HG03064 (cell line): ENCODE results near the gene MBTPS1.
"Not testable (repeated sequence)": the region's sequence is repeated elsewhere in the genome, so short reads cannot be mapped to it uniquely, and the experiment has no call there.

Experiments used
- ATAC-seq: cut with Tn5 transposase; IDR thresholded peaks from one replicate; pipeline ENCODE4 v1.9.1; 2021; ENCODE audit warnings: low read depth; ENCODE audit not compliant: unreplicated experiment

Gene MBTPS1

GRCh38 chr16:84137769-84138357 is 21.1 kb upstream of the MBTPS1 start:
- no peak for ATAC-seq

DNA sequence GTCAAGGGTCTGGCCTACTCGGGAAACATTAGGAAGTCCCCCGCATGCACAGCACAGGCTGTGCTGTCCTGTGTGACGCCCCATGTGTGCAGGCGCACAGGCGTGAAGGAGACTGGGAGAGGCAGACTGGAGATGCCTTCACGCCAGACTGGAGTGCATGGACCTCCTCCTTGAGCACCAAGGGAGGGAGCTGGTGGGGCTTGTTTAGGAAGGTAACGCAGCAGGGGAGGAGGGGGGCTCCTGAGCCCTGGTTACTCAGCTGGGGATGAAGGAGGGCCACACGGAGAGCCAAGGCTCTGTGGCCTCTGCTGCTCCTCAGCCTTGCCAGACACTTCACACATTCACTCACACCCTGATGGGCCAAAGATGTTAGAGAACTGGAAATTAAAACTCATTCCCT is 20.5 kb upstream of the MBTPS1 start:
- no peak for ATAC-seq

DNA sequence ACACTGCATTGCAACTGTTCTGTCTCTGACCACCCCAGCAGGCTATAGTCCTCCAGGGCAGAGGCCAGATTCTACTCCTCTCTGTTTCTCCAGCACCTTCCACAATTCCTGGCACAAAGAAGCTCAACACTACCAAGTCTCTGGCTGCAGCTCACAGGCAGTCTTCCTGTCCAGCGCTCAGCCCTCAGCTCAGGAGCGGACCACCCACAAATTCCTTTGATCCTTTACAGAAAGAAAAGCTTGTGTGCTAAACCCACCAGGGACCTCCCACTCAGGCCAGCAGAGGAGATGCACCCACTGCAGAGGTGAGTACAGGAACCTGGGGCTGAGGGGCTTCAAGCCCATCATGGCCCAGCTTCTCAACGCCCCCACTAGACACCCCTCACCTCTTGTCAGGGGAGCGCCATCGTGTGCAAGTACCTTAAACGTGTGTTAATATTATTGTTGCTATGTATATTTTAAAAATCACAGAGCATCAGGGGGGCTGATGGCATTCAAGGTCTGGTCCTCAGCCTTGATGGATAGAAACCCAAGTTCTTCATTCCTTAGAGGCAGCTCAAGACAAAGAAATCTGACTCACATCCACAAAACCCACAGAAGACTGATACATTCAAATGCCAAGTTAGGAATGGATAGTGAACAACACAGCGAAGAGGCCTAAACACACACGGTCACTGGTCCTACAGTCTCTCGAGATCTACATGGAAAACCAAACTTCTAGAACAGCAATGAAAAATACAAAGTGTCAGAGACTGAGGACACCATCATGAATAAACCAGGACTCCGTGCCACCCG is 19.8 kb upstream of the MBTPS1 start:
- no peak for ATAC-seq

- no peak for ATAC-seq
Measured at GRCh38 chr16:84132527-84133285, 16.0 kb upstream of the MBTPS1 start.

GRCh38 chr16:84131117-84131516 is 14.4 kb upstream of the MBTPS1 start:
- no peak for ATAC-seq

DNA sequence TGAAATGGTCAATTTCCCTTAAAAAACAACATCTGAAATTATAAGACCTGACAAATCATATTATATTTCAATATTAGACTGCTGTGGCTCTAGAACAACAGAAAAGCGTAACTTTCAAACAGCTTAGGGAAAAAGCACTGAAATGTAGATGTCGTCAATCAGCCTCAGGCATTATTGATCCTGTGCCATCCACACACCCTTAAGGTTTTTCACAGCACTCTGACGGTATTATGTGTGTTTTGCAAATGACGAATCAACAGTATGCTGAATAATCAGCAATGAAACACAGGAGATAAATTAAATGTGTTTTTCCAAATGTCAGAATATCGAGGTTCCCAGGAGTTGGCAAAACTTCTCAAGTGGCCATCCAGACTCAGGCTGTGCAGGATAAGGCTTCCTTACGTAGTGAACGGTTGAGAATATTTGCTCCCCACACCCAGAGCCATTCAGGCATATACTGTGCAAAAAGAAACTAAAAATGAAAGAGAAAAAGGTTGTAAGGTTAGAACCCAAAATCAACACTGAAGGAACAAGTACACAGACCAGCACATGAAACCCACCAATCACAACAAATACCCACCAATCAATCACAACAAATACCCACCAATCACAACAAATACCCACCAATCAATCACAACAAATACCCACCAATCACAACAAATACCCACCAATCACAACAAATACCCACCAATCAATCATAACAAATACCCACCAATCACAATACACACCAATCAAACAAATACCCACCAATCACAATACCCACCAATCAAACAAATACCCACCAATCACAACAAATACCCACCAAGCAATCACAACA is 7.7 kb upstream of the MBTPS1 start:
- no peak for ATAC-seq

- no peak for ATAC-seq
Measured at GRCh38 chr16:84121007-84121406, 4.3 kb upstream of the MBTPS1 start.

GRCh38 chr16:84120023-84120422 is 3.3 kb upstream of the MBTPS1 start:
- no peak for ATAC-seq

DNA sequence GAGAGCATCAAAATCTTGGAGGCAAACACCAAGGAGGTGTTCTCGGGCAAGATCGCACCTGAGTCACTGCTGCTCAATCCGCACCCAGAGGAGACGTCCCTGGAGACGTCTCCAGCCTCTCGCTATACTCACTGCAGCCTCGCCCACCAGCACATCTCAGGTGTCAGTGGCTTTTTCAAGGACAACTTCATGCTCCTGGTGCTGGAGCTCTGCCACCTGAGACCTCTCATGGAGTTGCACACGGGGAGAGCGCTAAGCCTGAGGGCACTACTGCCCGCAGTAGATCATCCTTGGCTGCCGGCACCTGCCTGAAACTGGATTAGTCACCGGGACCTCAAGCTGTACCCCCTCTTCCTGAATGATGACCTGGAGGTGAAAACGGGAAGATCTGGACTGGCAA is 2.6 kb upstream of the MBTPS1 start:
- ATAC-seq, result no peak

- ATAC-seq, result not testable (repeated sequence)
Measured at GRCh38 chr16:84118315-84118714, 1.6 kb upstream of the MBTPS1 start.

GRCh38 chr16:84117494-84117843 is 727 bp upstream of the MBTPS1 start:
- peak; percentile 13 for ATAC-seq

GRCh38 chr16:84115919-84116719 is 623 bp downstream of the MBTPS1 start:
- ATAC-seq, result peak; percentile 46

GRCh38 chr16:84111949-84112348 is 4.8 kb downstream of the MBTPS1 start:
- ATAC-seq, result not testable (repeated sequence)

DNA sequence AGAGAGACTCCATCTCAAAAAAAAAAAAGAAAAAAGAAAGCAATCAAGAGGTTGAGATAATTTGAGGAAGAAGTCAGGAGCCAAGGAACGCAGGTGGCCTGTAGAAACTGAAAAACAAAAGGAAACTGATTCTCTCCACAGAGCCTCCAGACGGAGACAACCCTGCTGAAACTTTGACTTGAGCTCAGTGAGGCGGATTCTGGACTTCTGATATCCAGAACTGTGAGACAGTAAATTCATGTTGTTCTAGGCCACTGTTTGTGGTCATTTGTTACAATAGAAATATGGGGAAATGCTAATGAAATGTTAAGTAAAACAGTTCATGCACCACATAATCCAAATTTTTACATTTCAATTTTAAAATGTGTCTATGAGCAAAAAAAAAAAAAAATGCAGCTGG is 5.2 kb downstream of the MBTPS1 start:
- no peak for ATAC-seq

DNA sequence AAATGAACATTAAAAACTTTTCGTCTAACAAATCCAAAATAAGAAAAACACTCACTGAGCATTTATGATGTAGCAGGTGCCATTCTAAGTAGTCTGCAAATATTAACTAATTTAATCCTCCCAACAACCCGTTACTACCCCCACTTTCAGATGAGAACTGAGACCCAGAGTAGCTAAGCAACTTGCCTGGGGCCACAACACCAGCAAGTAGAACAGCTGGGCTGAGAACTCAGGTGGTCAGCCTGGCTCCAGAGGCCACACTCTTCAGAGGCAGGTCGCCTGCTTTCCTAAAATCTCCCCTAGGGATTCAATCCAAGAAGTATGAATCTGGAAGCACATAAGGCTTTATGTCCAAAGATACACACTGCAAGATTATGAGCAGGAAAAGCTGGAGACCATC is 6.2 kb downstream of the MBTPS1 start:
- ATAC-seq, result no peak

DNA sequence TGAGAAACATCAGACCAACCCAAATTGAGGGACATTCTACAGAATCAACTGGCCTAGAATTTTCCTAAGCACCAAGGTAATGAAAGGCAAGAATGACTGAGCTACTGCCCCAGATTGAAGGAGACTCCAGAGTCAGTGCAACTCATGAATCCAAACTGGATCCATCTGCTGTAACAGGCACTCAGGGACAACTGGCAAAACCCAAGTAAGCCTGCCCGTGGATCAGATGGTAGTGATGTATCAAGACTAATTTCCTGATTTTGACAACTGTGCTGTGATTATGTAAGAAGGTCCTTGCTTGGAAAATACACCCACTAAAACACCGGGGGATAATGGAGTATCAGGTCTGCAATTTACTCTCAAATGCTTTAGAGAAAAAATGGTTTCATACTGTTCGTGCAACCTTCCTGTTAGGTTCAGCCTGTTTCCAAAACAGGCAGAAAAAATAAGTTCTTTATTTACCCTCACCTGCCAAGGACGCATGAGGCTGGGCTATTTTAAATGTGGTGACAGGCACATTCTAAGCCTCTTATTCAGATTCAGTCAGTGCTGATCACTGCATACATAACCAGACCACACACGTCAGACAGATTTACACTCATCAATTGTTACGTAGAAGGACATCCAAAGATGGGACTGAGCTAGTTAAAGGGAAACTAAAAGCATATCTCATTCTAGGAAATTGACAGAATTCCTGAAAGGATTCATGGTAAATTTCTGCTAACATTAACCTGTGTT is 7.0 kb downstream of the MBTPS1 start:
- no peak for ATAC-seq

DNA sequence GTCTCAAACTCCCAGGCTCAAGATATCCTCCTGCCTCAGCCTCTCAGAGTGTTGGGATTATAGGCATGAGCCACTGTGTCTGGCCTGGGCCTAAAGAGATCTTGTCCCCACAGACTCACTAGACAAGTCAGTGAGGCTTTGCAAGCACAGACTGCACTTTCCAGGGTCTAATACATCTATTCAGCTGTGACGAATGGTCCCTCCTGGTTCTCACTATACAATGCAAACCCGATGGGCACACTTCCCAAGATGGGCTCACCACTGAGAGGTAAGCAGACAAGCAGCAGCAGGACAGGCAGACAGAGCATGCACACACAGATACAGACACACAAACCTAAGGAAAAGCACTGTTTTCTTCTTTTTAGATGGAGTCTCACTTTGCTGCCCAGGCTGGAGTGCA is 8.8 kb downstream of the MBTPS1 start:
- ATAC-seq, result no peak

GRCh38 chr16:84105948-84106740 is 10.6 kb downstream of the MBTPS1 start:
- ATAC-seq, result no peak
